Measurements from ENCODE around the gene ETV4.

DNA sequence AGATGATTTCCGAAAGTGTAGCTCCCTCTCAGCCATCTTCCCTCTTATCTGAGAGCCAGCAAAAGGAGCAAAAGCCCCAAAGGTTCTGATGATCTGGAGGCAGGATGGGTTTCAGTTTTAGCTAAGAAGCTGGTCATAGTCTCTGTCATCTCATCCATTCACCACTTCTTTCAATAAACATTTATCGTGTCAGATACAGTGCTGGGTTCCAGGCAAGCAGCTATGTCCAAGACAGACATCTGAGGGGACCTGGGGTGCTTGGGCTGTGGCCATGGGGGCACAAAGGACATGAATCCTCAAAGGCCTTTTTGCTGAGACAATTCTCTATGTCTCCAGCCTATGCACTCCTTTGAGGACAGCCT lies 1.0 kb upstream of the ETV4 start:
- TF ChIP-seq EZH2phosphoT487 (conservative IDR thresholded peaks at IDR 0.05; ENCODE audit: low read length) (no peak), CTCF (IDR thresholded peaks at IDR 0.05; ENCODE audit: insufficient read depth, low read length, poor library complexity, severe bottlenecking) (no peak)

All from SU-DHL-6 (cell line).